Natural killer cell (primary cell): ENCODE data around the gene BTBD9. TPM values are rescaled to one million over a fixed set of nuclear protein-coding genes. Genes with fewer than 3 reads are reported as not detected.
A peak's percentile ranks its signal among the peaks of the same experiment; 100 is the strongest.
"Not testable (repeated sequence)": the region's sequence is repeated elsewhere in the genome, so short reads cannot be mapped to it uniquely, and the experiment has no call there.

Experiments used
- ATAC-seq, 3 donors: fragments of 150-1000 bp in 2 of 3; fragments of 200-7000 bp in 1 of 3; cut with Tn5 transposase; 1 replicate in 1 of 3; 2 replicates in 2 of 3; pipeline ENCODE4 v1.10.0; 2021; ENCODE audit warnings: mild to moderate bottlenecking in 2 of 3, moderate library complexity in 2 of 3
- DNase-seq, 2 donors: peaks; one replicate each; pipeline versions ENCODE4 v3.0.0 to v3.0.0-alpha.2; 2013 to 2021; ENCODE audit warnings: mixed read lengths in 1 of 2
- H3K27ac ChIP-seq: one replicate; pipeline ENCODE4 v1.5.1; 2013; ENCODE audit warnings: mild to moderate bottlenecking, low read length
- H3K27me3 ChIP-seq: one replicate; pipeline ENCODE4 v1.6.1; 2013; ENCODE audit warnings: low read length; ENCODE audit not compliant: control insufficient read depth, insufficient read depth
- H3K36me3 ChIP-seq: one replicate; pipeline ENCODE4 v1.6.1; 2013; ENCODE audit warnings: low read length; ENCODE audit not compliant: control insufficient read depth, insufficient read depth
- H3K4me1 ChIP-seq: one replicate; pipeline ENCODE4 v1.6.1; 2013; ENCODE audit warnings: low read length; ENCODE audit not compliant: control insufficient read depth, insufficient read depth
- H3K4me3 ChIP-seq: one replicate; pipeline ENCODE4 v1.5.1; 2013; ENCODE audit warnings: low read length
- H3K9me3 ChIP-seq: one replicate; pipeline ENCODE4 v1.6.1; 2013; ENCODE audit warnings: low read length; ENCODE audit not compliant: control insufficient read depth, insufficient read depth
- H3K27ac Mint-ChIP-seq, 2 donors: one replicate each; pipeline ENCODE4 v1.8.0; 2022; ENCODE audit warnings: mild to moderate bottlenecking in 2 of 2, mixed read lengths in 2 of 2, moderate library complexity in 1 of 2
- H3K27me3 Mint-ChIP-seq, 2 donors: one replicate each; pipeline ENCODE4 v1.8.0; 2022; ENCODE audit warnings: low read depth in 2 of 2, mixed read lengths in 2 of 2
- H3K36me3 Mint-ChIP-seq: one replicate; pipeline ENCODE4 v1.8.0; 2022; ENCODE audit warnings: mixed read lengths
- H3K4me1 Mint-ChIP-seq, 2 donors: one replicate each; pipeline ENCODE4 v1.8.0; 2022; ENCODE audit warnings: mixed read lengths in 2 of 2
- H3K4me3 Mint-ChIP-seq: one replicate; pipeline ENCODE4 v1.8.0; 2022; ENCODE audit warnings: mild to moderate bottlenecking, moderate library complexity, mixed read lengths
- H3K9me3 Mint-ChIP-seq, 2 donors: one replicate each; pipeline ENCODE4 v1.8.0; 2022; ENCODE audit warnings: mixed read lengths in 2 of 2
- WGBS: methylation state at CpG from one replicate; pipeline ENCODE4 v1.1.7; 2013; ENCODE audit warnings: missing lambda C conversion rate; ENCODE audit not compliant: insufficient coverage; 5-methylcytosine and 5-hydroxymethylcytosine counted together
- intact Hi-C: fragments of 100-400 bp; cut with micrococcal nuclease; formaldehyde crosslinking; loops from one replicate; pipeline ENCODE4 v1.14.2; 2022
- total RNA-seq, 4 donors: library from RNA; stranded (reverse); fragments of 120-200 nt in 1 of 4; gene quantifications; one replicate each; pipeline versions ENCODE4 v1.2.3 to v1.2.4, GENCODE V29; 2013 to 2022
- TF ChIP-seq, protein P1 (sequence below): fragments of 200-600 bp; IDR thresholded peaks from one replicate; pipeline ENCODE4 v1.8.0; 2022; ENCODE audit warnings: antibody characterized with exemption

BTBD9 gene
- total RNA-seq, 3 donors from 2014 or later (not counting 1 experiment from before 2014, with no cell fraction given), result 51.6 to 70.3 (median 54.3) TPM

DNA sequence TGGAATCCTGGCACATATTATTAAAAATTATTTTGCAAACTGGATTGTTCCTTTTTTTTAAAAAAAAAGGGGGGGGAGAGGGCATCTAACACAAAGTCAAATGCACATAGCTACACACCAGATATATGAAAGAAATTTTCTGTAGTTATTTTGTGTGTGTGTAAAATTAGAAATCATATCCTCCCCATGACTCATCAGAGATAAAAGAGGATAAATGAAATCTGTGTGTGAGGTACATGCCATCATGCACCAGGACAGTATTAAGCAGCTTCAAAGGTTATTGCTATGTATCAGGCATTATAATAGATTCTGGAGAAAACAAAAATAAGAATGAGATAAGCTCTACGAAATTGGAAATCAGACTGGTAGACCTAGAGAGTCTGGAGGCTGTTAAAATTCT, 5.2 kb downstream of the BTBD9 start:
- Histone ChIP-seq H3K4me1 (peaks cover 8% of the 10 kb centered on the region), H3K4me3 (no peak overlapping the region), H3K9me3 (no peaks in the 10 kb centered on the region), H3K36me3 (no peaks in the 10 kb centered on the region), H3K27ac (no peak overlapping the region), H3K27me3 (no peaks in the 10 kb centered on the region)
- TF ChIP-seq, protein P1, sequence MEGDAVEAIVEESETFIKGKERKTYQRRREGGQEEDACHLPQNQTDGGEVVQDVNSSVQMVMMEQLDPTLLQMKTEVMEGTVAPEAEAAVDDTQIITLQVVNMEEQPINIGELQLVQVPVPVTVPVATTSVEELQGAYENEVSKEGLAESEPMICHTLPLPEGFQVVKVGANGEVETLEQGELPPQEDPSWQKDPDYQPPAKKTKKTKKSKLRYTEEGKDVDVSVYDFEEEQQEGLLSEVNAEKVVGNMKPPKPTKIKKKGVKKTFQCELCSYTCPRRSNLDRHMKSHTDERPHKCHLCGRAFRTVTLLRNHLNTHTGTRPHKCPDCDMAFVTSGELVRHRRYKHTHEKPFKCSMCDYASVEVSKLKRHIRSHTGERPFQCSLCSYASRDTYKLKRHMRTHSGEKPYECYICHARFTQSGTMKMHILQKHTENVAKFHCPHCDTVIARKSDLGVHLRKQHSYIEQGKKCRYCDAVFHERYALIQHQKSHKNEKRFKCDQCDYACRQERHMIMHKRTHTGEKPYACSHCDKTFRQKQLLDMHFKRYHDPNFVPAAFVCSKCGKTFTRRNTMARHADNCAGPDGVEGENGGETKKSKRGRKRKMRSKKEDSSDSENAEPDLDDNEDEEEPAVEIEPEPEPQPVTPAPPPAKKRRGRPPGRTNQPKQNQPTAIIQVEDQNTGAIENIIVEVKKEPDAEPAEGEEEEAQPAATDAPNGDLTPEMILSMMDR, result no peak
- Mint-ChIP-seq H3K36me3 (no peaks in the 10 kb centered on the region), H3K4me3 (no peak overlapping the region), H3K27ac (peak overlapping the region in 1 of 2 donors; percentile 30), H3K27me3 (no peaks in the 10 kb centered on the region), H3K9me3 (no peaks in the 10 kb centered on the region), H3K4me1 (peaks cover 45 to 47% of the 10 kb centered on the region in 2 donors)
- DNase-seq, result no peak
- WGBS, result no CpG with 5 or more reads among the region's 1 CpG
- intact Hi-C loops, result loop anchor here (10.0 kb wide), 1 partner anchor 480 kb away; the partner anchor contains the start of gene SAYSD1
- no peak for ATAC-seq

DNA sequence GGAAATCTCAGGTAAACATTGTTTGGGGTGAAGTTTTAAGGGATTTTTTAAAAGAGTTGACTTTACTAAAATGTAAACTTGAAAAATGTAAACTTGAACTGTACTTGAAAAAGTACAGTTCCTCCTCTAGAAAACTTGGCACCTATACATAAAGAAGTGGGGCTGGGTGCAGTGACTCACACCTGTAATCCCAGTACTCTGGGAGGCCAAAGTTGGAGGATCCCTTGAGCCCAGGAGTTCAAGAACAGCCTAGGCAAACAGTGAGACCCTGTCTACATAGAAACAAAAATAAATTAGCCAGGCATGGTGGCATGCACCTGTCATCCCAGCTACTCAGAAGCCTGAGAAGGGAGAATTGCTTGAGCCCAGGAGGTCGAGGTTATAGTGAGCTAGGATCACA, 7.2 kb downstream of the BTBD9 start:
- H3K27ac Mint-ChIP-seq, result no peak overlapping the region
- no CpG with 5 or more reads among the region's 1 CpG for WGBS

DNA sequence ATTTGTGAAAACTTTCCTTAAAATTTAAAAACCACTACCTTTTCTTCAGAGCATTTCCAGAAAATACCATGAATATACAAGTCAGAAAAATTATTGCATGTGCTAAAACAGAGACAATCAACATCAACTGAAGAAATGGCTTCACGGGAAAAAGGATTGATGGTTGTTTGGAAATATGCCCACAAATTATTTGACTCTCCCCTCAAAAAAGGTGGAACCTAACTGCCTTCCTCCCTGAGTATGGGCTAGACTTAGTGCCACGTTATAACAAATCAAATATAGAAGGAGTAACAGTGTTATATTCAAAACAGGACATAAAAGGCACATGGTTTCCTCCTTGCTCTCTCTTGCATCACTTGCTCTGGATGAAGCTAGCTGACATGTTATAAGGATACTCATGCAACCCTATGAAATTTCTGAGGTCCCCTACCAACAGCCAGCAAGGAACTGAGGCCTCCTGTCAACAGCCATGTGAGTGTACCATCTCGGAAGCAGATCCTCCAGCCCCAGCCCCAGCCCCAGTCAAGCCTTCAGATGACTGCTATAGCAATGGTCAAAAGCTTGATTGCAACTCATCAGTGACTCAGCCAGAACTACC, 8.4 kb downstream of the BTBD9 start:
- H3K36me3 Mint-ChIP-seq, result no peaks in the 10 kb centered on the region
- no peak overlapping the region for H3K27ac Mint-ChIP-seq
- no peak for ATAC-seq
- no peaks in the 10 kb centered on the region for H3K27me3 Mint-ChIP-seq
- TF ChIP-seq, protein P1, result no peak
- Histone ChIP-seq H3K9me3 (no peaks in the 10 kb centered on the region), H3K36me3 (no peaks in the 10 kb centered on the region), H3K4me3 (no peak overlapping the region), H3K4me1 (no peaks in the 10 kb centered on the region), H3K27me3 (no peaks in the 10 kb centered on the region), H3K27ac (no peak overlapping the region)
- intact Hi-C loops, result loop anchor here (10.0 kb wide), 1 partner anchor 484 kb away; the partner anchor contains the start of gene SAYSD1
- H3K4me1 Mint-ChIP-seq, result peaks cover 24 to 37% of the 10 kb centered on the region in 2 donors
- no peaks in the 10 kb centered on the region for H3K9me3 Mint-ChIP-seq
- no peak overlapping the region for H3K4me3 Mint-ChIP-seq
- 93% methylated on average over 2 of the region's 3 CpGs for WGBS
- DNase-seq, result no peak

More for the DNA sequence above, 7.2 kb downstream of the BTBD9 start:
- ATAC-seq (no peak), DNase-seq (no peak)
- H3K27me3 Mint-ChIP-seq, result no peaks in the 10 kb centered on the region
- H3K36me3 ChIP-seq, result no peaks in the 10 kb centered on the region
- H3K27ac ChIP-seq, result no peak overlapping the region
- H3K4me1 ChIP-seq, result no peaks in the 10 kb centered on the region
- intact Hi-C loops, result loop anchor here (10.0 kb wide), 1 partner anchor 482 kb away; the partner anchor contains the start of gene SAYSD1
- no peaks in the 10 kb centered on the region for H3K9me3 ChIP-seq
- H3K4me3 ChIP-seq, result no peak overlapping the region
- peaks cover 27 to 40% of the 10 kb centered on the region in 2 donors for H3K4me1 Mint-ChIP-seq
- H3K27me3 ChIP-seq, result no peaks in the 10 kb centered on the region
- H3K4me3 Mint-ChIP-seq, result no peak overlapping the region
- no peaks in the 10 kb centered on the region for H3K36me3 Mint-ChIP-seq
- H3K9me3 Mint-ChIP-seq, result no peaks in the 10 kb centered on the region
- TF ChIP-seq, protein P1, result no peak

DNA sequence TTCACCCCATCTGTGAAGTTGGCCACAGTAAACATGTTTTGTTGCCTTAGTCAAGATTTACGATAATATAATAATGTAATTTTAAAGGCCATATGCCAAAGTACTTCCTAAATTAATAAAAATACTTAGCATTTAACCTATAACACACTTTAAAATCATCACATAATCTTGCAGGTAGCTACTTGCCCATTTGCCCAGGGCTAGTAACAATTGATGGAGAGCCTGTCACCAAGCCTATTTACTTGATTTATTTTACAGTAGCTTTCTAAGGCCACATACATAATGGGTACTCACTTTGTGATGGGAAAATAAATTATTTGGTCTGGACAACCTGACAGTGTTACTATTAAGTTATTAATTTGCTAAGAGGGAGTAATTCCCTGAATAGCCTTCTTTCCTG, 14.5 kb downstream of the BTBD9 start:
- H3K27me3 ChIP-seq, result no peaks in the 10 kb centered on the region
- peaks cover 6% of the 10 kb centered on the region for H3K9me3 ChIP-seq
- H3K27ac ChIP-seq, result no peak overlapping the region
- no peaks in the 10 kb centered on the region for H3K27me3 Mint-ChIP-seq
- 83% methylated on average over 1 of the region's 1 CpG for WGBS
- H3K9me3 Mint-ChIP-seq, result no peaks in the 10 kb centered on the region
- H3K4me3 Mint-ChIP-seq, result no peak overlapping the region
- H3K36me3 Mint-ChIP-seq, result no peaks in the 10 kb centered on the region
- intact Hi-C loops, result no loop called here
- H3K27ac Mint-ChIP-seq, result no peak overlapping the region
- DNase-seq (no peak), ATAC-seq (no peak)
- no peak overlapping the region for H3K4me3 ChIP-seq
- TF ChIP-seq, protein P1, result no peak
- no peaks in the 10 kb centered on the region for H3K4me1 ChIP-seq
- no peaks in the 10 kb centered on the region for H3K36me3 ChIP-seq
- peaks cover 25 to 42% of the 10 kb centered on the region in 2 donors for H3K4me1 Mint-ChIP-seq

DNA sequence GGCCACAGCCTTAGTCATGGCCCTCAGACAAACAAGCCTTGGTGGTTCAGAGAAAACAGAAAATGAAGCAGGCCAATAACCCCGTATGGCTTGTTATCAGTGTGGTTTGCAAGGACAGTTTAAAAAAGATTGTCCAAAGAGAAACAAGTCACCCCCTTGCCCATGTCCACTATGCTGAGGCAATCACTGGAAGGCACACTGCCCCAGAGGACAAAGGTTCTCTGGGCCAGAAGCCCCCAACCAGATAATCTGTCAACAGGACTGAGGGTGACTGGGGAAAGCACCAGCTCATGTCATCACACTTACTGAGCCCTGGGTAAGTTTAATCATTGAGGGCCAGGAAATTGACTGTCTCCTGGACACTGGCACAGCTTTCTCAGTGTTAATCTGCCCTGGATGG, 20.4 kb downstream of the BTBD9 start:
- H3K4me3 Mint-ChIP-seq, H3K27me3 ChIP-seq, H3K27ac Mint-ChIP-seq, intact Hi-C loops, H3K9me3 ChIP-seq, H3K4me3 ChIP-seq, H3K9me3 Mint-ChIP-seq, H3K27ac ChIP-seq, ATAC-seq, DNase-seq, H3K4me1 ChIP-seq, H3K36me3 Mint-ChIP-seq, H3K27me3 Mint-ChIP-seq, H3K36me3 ChIP-seq: not testable (repeated sequence)
- peaks cover 30 to 31% of the 10 kb centered on the region in 2 donors for H3K4me1 Mint-ChIP-seq
- WGBS, result 100% methylated on average over 1 of the region's 1 CpG
